ENCODE results near the gene BBOX1.
A peak's percentile ranks its signal among the peaks of the same experiment; 100 is the strongest.
"Not testable (repeated sequence)": the region's sequence is repeated elsewhere in the genome, so short reads cannot be mapped to it uniquely, and the experiment has no call there.

BBOX1 gene

GRCh38 chr11:27161071-27161470 lies 120.5 kb downstream of the BBOX1 start:
- no peak for TF ChIP-seq JUND (IDR thresholded peaks at IDR 0.05; ENCODE audit: low read depth)
- in situ Hi-C loops (cut with HindIII; ENCODE audit: low pct_unique_long_range_greater_than_20kb, low sequenced_read_pairs), result no loop called here
- DNase-seq (ENCODE audit: low read depth in 1 of 2, low spot score in 1 of 2), result no peak

DNA sequence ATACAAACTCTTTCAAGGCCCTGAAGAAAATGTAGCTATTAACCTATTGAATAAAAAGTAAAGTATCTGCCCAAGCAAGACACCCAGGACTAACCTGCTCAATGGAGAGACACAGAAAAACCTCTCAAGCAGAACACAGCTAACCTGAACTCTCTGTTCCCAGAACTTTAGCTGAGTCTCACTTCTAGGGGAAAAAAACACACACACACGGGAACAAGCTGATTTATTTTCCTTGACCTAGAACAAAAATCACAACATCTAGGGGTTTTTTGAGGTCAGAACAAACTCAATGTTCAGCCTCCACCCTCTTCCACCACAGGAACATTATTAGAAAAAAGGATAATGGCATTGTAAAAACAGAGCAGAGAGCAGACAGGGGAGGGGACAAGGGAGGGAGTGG lies 121.6 kb downstream of the BBOX1 start:
- no peak for TF ChIP-seq JUND (IDR thresholded peaks at IDR 0.05; ENCODE audit: low read depth)
- no peak for DNase-seq (ENCODE audit: low read depth in 1 of 2, low spot score in 1 of 2)
- in situ Hi-C loops (cut with HindIII; ENCODE audit: low pct_unique_long_range_greater_than_20kb, low sequenced_read_pairs), result no loop called here

DNA sequence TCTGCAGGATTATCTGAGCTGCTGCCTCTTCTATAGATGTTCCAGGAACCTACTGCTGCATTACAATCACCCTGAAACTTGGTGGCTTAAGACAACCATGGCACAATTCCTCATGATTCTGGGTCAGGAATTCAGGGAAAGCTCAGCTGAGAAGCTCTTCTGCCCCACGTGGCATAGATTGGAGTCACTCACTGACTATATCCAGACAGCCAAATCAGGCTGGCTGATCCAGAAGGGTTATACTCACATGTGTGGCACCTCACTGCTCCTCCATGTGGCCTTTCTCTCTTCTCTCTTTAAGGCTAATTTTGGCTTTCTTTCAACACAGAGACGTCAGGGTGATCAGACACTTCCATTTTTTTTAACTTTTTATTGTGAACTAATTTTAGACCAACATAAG lies 125.5 kb downstream of the BBOX1 start:
- in situ Hi-C loops (cut with HindIII; ENCODE audit: low pct_unique_long_range_greater_than_20kb, low sequenced_read_pairs), result no loop called here
- no peak for DNase-seq (ENCODE audit: low read depth in 1 of 2, low spot score in 1 of 2)
- no peak for TF ChIP-seq JUND (IDR thresholded peaks at IDR 0.05; ENCODE audit: low read depth)

DNA sequence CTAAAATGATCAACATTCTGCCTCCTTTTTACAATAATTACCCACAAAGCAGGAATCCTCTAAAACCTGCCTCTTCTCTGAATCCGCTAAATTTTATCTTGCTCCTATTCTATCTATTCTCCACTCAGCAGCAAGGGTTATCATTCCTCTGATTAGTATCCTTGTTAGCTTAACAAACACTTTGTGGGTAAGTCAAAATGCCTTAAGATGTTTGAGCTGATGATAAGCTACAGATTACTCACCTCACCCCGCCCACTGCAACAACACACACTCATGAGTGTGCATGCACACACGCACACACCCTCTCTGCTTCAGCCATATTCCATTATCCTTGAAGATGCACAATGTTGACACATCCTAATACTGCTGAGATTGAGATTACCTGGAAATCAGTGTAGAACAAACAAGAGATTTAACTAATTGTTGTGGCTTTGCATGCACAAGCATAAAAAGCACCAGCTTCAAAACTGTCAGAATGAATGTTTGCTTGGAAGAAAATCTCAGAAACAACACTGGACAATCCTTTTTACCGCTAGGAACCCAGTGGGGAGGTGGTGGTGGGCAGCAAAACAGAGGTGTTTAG lies 130.9 kb downstream of the BBOX1 start:
- in situ Hi-C loops (cut with HindIII; ENCODE audit: low pct_unique_long_range_greater_than_20kb, low sequenced_read_pairs), result no loop called here
- TF ChIP-seq JUND (IDR thresholded peaks at IDR 0.05; ENCODE audit: low read depth), result no peak
- DNase-seq (ENCODE audit: low read depth in 1 of 2, low spot score in 1 of 2), result no peak

DNA sequence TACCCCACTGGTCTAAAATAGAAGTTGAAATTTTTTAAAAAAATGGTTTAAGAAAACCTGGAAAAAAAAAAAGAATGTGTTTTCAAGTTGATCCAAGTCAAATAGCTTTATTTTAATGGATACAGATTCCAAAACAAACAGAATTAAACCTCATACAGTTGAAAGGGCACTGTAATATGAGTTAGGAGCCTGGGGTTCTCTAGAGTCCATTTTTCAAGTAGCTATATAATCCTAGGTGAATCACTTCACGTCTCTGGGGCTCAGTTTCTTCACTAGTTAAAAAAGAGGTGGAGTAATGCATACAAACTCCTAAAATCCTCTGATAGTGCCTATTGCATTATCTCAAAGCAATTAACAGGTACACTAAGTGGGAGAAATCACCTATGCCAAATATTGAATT lies 132.9 kb downstream of the BBOX1 start:
- in situ Hi-C loops (cut with HindIII; ENCODE audit: low pct_unique_long_range_greater_than_20kb, low sequenced_read_pairs), result no loop called here
- DNase-seq (ENCODE audit: low read depth in 1 of 2, low spot score in 1 of 2), result no peak
- TF ChIP-seq JUND (IDR thresholded peaks at IDR 0.05; ENCODE audit: low read depth), result no peak

DNA sequence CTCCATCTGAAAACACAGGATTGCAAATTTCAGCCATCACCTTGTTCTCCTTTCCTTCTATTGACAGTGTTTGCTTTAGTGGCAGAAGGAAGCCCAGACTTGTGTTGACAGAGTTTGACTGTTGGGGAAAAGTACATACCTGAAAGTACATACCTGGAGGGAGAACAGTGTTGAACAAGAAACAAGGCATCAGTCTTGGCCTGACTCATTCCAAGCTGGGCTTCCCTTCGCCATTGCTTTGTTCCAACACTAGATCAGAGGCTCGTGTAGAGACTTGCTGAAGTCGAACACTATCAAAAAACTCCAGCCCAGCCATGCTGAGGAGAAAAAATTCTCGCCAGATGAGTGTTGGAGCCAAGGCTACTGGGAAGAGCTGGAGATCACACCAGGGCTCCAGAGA lies 133.4 kb downstream of the BBOX1 start:
- peak; percentile 52 to 95 for DNase-seq (ENCODE audit: low read depth in 1 of 2, low spot score in 1 of 2)
- TF ChIP-seq JUND (IDR thresholded peaks at IDR 0.05; ENCODE audit: low read depth), result peak; percentile 67
- in situ Hi-C loops (cut with HindIII; ENCODE audit: low pct_unique_long_range_greater_than_20kb, low sequenced_read_pairs), result no loop called here

- no peak for TF ChIP-seq JUND (IDR thresholded peaks at IDR 0.05; ENCODE audit: low read depth)
- in situ Hi-C loops (cut with HindIII; ENCODE audit: low pct_unique_long_range_greater_than_20kb, low sequenced_read_pairs), result no loop called here
- no peak for DNase-seq (ENCODE audit: low read depth in 1 of 2, low spot score in 1 of 2)
Measured at GRCh38 chr11:27174672-27175210, 134.1 kb downstream of the BBOX1 start.

- in situ Hi-C loops (cut with HindIII; ENCODE audit: low pct_unique_long_range_greater_than_20kb, low sequenced_read_pairs); DNase-seq (ENCODE audit: low read depth in 1 of 2, low spot score in 1 of 2): not testable (repeated sequence)
Measured at GRCh38 chr11:27175562-27175961, 134.9 kb downstream of the BBOX1 start.
